ENCODE data around the gene SEC16B.

GRCh38 chr1:177937931-177938330, 31.9 kb downstream of the SEC16B start:
- TF ChIP-seq POLR2A (IDR thresholded peaks at IDR 0.05) = no peak
- no peak for TF ChIP-seq CTCF (IDR thresholded peaks at IDR 0.05)
- no peak for TF ChIP-seq POLR2AphosphoS5 (IDR thresholded peaks at IDR 0.05; ENCODE audit: insufficient read depth in 1 of 2, low read depth in 1 of 2)
